ENCODE measurements around the gene SLC39A9.

DNA sequence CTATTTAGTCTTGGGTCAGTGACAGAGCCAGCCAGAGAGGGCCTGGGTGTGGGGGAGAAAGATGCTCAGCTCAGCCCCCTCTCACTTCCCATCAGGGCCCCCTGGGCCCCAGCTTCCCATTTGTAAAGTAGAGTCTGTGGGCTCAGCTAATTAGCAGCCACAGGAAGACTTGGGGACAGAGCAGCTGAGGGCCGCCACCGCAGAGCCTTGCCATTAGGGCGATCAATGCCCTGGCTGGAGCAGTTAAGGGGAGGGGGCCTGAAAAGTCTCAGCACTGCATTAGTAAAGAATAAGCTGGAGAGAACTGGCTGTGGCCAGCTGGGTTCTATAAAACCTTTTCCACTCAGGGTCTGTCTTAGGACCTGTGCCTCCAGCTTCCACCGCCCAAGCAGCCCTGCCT lies 88.7 kb downstream of the SLC39A9 start:
- TF ChIP-seq POLR2A (IDR thresholded peaks at IDR 0.05), result no peak
- TF ChIP-seq, protein P1, sequence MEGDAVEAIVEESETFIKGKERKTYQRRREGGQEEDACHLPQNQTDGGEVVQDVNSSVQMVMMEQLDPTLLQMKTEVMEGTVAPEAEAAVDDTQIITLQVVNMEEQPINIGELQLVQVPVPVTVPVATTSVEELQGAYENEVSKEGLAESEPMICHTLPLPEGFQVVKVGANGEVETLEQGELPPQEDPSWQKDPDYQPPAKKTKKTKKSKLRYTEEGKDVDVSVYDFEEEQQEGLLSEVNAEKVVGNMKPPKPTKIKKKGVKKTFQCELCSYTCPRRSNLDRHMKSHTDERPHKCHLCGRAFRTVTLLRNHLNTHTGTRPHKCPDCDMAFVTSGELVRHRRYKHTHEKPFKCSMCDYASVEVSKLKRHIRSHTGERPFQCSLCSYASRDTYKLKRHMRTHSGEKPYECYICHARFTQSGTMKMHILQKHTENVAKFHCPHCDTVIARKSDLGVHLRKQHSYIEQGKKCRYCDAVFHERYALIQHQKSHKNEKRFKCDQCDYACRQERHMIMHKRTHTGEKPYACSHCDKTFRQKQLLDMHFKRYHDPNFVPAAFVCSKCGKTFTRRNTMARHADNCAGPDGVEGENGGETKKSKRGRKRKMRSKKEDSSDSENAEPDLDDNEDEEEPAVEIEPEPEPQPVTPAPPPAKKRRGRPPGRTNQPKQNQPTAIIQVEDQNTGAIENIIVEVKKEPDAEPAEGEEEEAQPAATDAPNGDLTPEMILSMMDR (IDR thresholded peaks at IDR 0.05 in 8 of 11, conservative IDR thresholded peaks at IDR 0.05 in 3 of 11), result no peak
